SK-N-SH (cell line): ENCODE results near the gene NLRC5.

ENCODE experiments used
- FOXJ3 ChIP-seq: sonication (generic); formaldehyde crosslinking; IDR thresholded peaks from 2 replicates; pipeline ENCODE4 v1.5.1; 2020; ENCODE audit warnings: mild to moderate bottlenecking, missing genetic modification reagents
- FOXM1 ChIP-seq: IDR thresholded peaks from 2 replicates; pipeline ENCODE4 v1.4.0; 2012; ENCODE audit warnings: low read depth, mild to moderate bottlenecking
- POLR2AphosphoS5 ChIP-seq: IDR thresholded peaks from 2 replicates; pipeline ENCODE4 v1.6.1; 2012; ENCODE audit warnings: low read depth, low read length
- SIN3A ChIP-seq: IDR thresholded peaks from 2 replicates; pipeline ENCODE4 v1.6.1; 2012; ENCODE audit warnings: low read depth, mild to moderate bottlenecking, low read length, moderate library complexity, borderline replicate concordance
- USF2 ChIP-seq: fragments of 150-350 bp; IDR thresholded peaks from 2 replicates; pipeline ENCODE4 v1.6.1; 2017; ENCODE audit warnings: antibody characterized with exemption, low read length, low read depth, borderline replicate concordance
- ZBTB33 ChIP-seq: IDR thresholded peaks from 2 replicates; pipeline ENCODE4 v1.4.0; 2012; ENCODE audit warnings: low read depth, borderline replicate concordance
- TF ChIP-seq, protein P1 (sequence below): fragments of 200-600 bp; sonication (generic); IDR thresholded peaks from 2 replicates; pipeline ENCODE4 v1.6.1; 2017; ENCODE audit warnings: antibody characterized with exemption, mild to moderate bottlenecking, moderate library complexity

DNA sequence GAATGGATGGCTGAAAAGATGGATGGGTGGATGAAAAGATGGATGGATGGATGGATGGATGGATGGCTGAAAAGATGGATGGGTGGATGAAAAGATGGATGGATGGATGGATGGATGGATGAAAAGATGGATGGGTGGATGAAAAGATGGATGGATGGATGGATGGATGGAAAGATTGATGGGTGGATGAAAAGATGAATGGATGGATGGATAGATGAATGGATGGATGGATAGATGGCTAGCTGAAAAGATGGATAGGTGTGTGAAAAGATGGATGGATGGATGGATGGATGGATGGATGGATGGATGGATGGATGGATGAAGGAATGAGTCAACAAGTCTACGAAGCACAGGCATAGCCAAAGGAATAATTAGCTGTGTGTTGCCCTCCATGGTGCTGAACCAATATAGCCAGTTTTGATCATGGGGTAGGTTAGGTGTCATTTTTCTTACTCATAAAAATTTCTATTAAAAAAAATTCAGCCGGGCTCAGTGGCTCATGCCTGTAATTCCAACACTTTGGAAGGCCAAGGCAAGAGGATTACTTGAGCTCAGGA, 41.1 kb downstream of the NLRC5 start:
- TF ChIP-seq, protein P1, sequence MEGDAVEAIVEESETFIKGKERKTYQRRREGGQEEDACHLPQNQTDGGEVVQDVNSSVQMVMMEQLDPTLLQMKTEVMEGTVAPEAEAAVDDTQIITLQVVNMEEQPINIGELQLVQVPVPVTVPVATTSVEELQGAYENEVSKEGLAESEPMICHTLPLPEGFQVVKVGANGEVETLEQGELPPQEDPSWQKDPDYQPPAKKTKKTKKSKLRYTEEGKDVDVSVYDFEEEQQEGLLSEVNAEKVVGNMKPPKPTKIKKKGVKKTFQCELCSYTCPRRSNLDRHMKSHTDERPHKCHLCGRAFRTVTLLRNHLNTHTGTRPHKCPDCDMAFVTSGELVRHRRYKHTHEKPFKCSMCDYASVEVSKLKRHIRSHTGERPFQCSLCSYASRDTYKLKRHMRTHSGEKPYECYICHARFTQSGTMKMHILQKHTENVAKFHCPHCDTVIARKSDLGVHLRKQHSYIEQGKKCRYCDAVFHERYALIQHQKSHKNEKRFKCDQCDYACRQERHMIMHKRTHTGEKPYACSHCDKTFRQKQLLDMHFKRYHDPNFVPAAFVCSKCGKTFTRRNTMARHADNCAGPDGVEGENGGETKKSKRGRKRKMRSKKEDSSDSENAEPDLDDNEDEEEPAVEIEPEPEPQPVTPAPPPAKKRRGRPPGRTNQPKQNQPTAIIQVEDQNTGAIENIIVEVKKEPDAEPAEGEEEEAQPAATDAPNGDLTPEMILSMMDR, result no peak
- TF ChIP-seq SIN3A (no peak), FOXM1 (no peak), FOXJ3 (CRISPR knock-in tag) (no peak), POLR2AphosphoS5 (no peak), USF2 (no peak), ZBTB33 (no peak)
